ENCODE data around the gene REELD1. TPM values are rescaled to one million over a fixed set of nuclear protein-coding genes. Genes with fewer than 3 reads are reported as not detected.
A peak's percentile ranks its signal among the peaks of the same experiment; 100 is the strongest.

Gene REELD1
- total RNA-seq, 2 experiments from 2014 or later = 1.7 to 2.0 TPM

DNA sequence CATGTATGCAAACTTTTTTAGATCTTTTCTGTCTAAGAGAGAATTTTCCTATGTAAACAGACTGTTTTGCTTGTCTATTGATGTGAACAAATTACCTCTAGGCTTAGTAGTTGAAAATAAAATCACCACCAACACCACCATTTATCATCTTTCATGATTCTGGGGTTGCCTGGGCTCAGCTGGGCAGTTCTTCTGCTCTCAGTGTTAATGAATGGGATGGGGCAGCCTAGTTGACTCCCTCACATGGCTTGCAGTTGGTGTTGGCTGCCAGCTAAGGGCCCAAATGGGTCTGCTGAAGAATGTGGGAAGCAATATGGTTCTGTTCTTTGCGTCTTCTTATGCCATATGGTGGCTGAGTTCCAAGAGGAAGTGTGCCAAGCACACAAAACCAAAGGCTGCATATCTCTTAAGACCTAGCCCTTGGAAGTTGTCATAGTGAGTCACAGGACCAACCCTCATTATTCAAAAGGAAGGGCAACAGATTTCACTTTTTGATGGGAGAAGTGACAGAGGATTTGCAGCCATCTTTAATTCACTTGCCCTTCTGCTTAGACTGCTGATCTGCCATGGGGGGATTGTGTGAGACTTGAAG is 17.9 kb downstream of the REELD1 start:
- Mint-ChIP-seq H3K4me1 (ENCODE audit: low read depth) (no peaks in the 10 kb centered on the region), H3K4me3 (no peak overlapping the region)

DNA sequence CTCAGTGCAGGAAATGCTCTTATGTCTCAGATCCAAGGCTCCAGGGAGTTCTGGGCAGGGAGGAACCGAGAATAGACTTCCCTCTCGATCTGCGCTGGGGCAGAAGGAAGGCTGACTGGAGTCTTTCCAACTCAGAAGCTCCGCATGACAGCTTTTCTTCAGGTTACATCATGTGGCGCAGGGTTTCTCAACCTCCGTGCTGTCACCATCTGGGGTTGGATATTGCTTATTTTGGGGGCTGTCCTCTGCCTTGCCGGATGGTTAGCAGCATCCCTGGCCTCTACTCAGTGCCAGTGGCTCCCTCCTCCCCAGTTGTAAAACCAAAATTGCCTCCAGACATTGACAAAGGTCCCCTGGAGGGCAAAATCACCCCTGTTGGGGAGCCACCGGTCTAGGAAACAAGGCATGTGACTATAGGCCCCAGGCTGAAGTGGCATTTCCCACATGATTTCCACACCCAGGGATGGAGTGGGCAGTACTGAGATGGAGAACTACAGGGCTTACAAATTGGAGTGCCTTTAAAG is 21.4 kb downstream of the REELD1 start:
- Mint-ChIP-seq H3K4me1 (ENCODE audit: low read depth) (no peaks in the 10 kb centered on the region), H3K27ac (no peak overlapping the region), H3K27me3 (peaks cover 6% of the 10 kb centered on the region), H3K4me3 (no peak overlapping the region), H3K9me3 (no peaks in the 10 kb centered on the region), H3K36me3 (ENCODE audit: low read depth) (no peaks in the 10 kb centered on the region)
- DNase-seq (peak in 1 of 14 experiments; percentile 13), ATAC-seq (ENCODE audit: poor library complexity) (no peak)
- Histone ChIP-seq H3K27ac (ENCODE audit: low read depth in 1 of 2, low read length in 2 of 2) (no peak overlapping the region), H3K9me3 (ENCODE audit: control insufficient read depth in 1 of 2, insufficient read depth in 1 of 2, low read length in 2 of 2) (no peaks in the 10 kb centered on the region), H3K36me3 (ENCODE audit: insufficient read depth, low read length) (no peaks in the 10 kb centered on the region), H3K4me3 (ENCODE audit: low read length) (no peak overlapping the region), H3K4me1 (ENCODE audit: insufficient read depth, low read length) (no peaks in the 10 kb centered on the region), H3K27me3 (ENCODE audit: control insufficient read depth in 1 of 2, insufficient read depth in 2 of 2, low read length in 2 of 2) (no peaks in the 10 kb centered on the region)
- intact Hi-C loops (cut with DNase I, micrococcal nuclease) = no loop called here
- TF ChIP-seq, protein P1, sequence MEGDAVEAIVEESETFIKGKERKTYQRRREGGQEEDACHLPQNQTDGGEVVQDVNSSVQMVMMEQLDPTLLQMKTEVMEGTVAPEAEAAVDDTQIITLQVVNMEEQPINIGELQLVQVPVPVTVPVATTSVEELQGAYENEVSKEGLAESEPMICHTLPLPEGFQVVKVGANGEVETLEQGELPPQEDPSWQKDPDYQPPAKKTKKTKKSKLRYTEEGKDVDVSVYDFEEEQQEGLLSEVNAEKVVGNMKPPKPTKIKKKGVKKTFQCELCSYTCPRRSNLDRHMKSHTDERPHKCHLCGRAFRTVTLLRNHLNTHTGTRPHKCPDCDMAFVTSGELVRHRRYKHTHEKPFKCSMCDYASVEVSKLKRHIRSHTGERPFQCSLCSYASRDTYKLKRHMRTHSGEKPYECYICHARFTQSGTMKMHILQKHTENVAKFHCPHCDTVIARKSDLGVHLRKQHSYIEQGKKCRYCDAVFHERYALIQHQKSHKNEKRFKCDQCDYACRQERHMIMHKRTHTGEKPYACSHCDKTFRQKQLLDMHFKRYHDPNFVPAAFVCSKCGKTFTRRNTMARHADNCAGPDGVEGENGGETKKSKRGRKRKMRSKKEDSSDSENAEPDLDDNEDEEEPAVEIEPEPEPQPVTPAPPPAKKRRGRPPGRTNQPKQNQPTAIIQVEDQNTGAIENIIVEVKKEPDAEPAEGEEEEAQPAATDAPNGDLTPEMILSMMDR (IDR thresholded peaks at IDR 0.05) = no peak
- CTCF ChIA-PET = no interaction called here
- POLR2A ChIA-PET = no interaction called here

More for the DNA sequence above, 17.9 kb downstream of the REELD1 start:
- H3K27ac ChIP-seq (ENCODE audit: low read depth in 1 of 2, low read length in 2 of 2) = no peak overlapping the region
- TF ChIP-seq, protein P1 (IDR thresholded peaks at IDR 0.05) = no peak
- DNase-seq (no peak), ATAC-seq (ENCODE audit: poor library complexity) (no peak)
- no peaks in the 10 kb centered on the region for H3K27me3 Mint-ChIP-seq
- no peaks in the 10 kb centered on the region for H3K27me3 ChIP-seq (ENCODE audit: control insufficient read depth in 1 of 2, insufficient read depth in 2 of 2, low read length in 2 of 2)
- no peak overlapping the region for H3K4me3 ChIP-seq (ENCODE audit: low read length)
- CTCF ChIA-PET = no interaction called here
- intact Hi-C loops (cut with DNase I, micrococcal nuclease) = no loop called here
- no peaks in the 10 kb centered on the region for H3K36me3 Mint-ChIP-seq (ENCODE audit: low read depth)
- H3K9me3 ChIP-seq (ENCODE audit: control insufficient read depth in 1 of 2, insufficient read depth in 1 of 2, low read length in 2 of 2) = no peaks in the 10 kb centered on the region
- no peaks in the 10 kb centered on the region for H3K9me3 Mint-ChIP-seq
- no peaks in the 10 kb centered on the region for H3K36me3 ChIP-seq (ENCODE audit: insufficient read depth, low read length)
- no peaks in the 10 kb centered on the region for H3K4me1 ChIP-seq (ENCODE audit: insufficient read depth, low read length)
- no peak overlapping the region for H3K27ac Mint-ChIP-seq
- POLR2A ChIA-PET = no interaction called here

DNA sequence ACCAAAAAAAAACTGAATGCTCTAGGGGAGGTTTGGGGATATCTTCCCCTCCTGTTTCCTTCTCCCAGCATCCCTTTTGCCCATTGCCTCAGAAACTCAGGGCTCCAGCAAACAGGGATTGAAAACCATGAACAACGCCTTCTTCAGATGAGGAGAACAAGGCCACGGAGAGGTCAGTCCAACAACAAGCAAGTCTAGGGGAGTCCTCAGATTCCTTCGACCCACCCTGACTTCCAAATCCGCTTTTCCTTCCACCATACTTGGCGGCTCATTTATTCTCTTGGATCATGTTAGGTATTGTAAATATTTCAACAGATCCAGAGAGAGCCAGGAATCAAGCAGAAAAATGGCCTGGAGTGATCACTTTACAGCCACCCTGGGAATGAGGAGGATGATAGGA is 21.9 kb downstream of the REELD1 start:
- no peak for ATAC-seq (ENCODE audit: poor library complexity)
- no peaks in the 10 kb centered on the region for H3K27me3 ChIP-seq (ENCODE audit: control insufficient read depth in 1 of 2, insufficient read depth in 2 of 2, low read length in 2 of 2)
- intact Hi-C loops (cut with DNase I, micrococcal nuclease) = no loop called here
- Mint-ChIP-seq H3K36me3 (ENCODE audit: low read depth) (no peaks in the 10 kb centered on the region), H3K9me3 (no peaks in the 10 kb centered on the region), H3K27ac (no peak overlapping the region), H3K27me3 (peaks cover 6% of the 10 kb centered on the region), H3K4me1 (ENCODE audit: low read depth) (no peaks in the 10 kb centered on the region), H3K4me3 (no peak overlapping the region)
- TF ChIP-seq, protein P1 (IDR thresholded peaks at IDR 0.05) = no peak
- H3K27ac ChIP-seq (ENCODE audit: low read depth in 1 of 2, low read length in 2 of 2) = no peak overlapping the region
- ChIA-PET POLR2A (no interaction called here), CTCF (no interaction called here)
- H3K4me1 ChIP-seq (ENCODE audit: insufficient read depth, low read length) = no peaks in the 10 kb centered on the region
- no peaks in the 10 kb centered on the region for H3K36me3 ChIP-seq (ENCODE audit: insufficient read depth, low read length)
- no peak for DNase-seq
- H3K4me3 ChIP-seq (ENCODE audit: low read length) = no peak overlapping the region
- no peaks in the 10 kb centered on the region for H3K9me3 ChIP-seq (ENCODE audit: control insufficient read depth in 1 of 2, insufficient read depth in 1 of 2, low read length in 2 of 2)
